Measurements from ENCODE around the gene RTN4R. TPM values are rescaled to one million over a fixed set of nuclear protein-coding genes. Genes with fewer than 3 reads are reported as not detected.

Gene RTN4R
- total RNA-seq, 1 experiment from 2014 or later = 16.3 TPM

- in situ Hi-C loops (cut with HindIII; ENCODE audit: low pct_unique_long_range_greater_than_20kb, low sequenced_read_pairs) = no loop called here
- ATAC-seq = no peak
- no peaks in the 10 kb centered on the region for H3K36me3 ChIP-seq (ENCODE audit: control insufficient read depth, insufficient read depth, low read length)
- intact Hi-C loops (cut with micrococcal nuclease; ENCODE audit: unreplicated experiment) = no loop called here
- H3K9me3 ChIP-seq (ENCODE audit: control insufficient read depth, insufficient read depth, low read depth, low read length) = no peaks in the 10 kb centered on the region
- no peak overlapping the region for H3K27ac ChIP-seq (ENCODE audit: low read length)
- no peak overlapping the region for H3K4me3 ChIP-seq (ENCODE audit: low read depth in 2 of 2, low read length in 2 of 2)
- ChIA-PET POLR2A (no interaction called here), CTCF (no interaction called here)
- BruUV-seq (replicated peaks) = no TSS peak
- no peak for DNase-seq (ENCODE audit: low read depth, low spot score)
- no peaks in the 10 kb centered on the region for H3K27me3 ChIP-seq (ENCODE audit: control insufficient read depth, insufficient read depth, low read length)
- TF ChIP-seq CTCF (IDR thresholded peaks at IDR 0.05) (no peak), POLR2AphosphoS5 (IDR thresholded peaks at IDR 0.05; ENCODE audit: low read depth, low read length) (no peak), SIN3A (IDR thresholded peaks at IDR 0.05; ENCODE audit: borderline replicate concordance, insufficient read depth, low read depth, low read length) (no peak), REST (IDR thresholded peaks at IDR 0.05; ENCODE audit: insufficient read depth in 1 of 2, low read depth in 2 of 2, low read length in 1 of 2) (no peak), TCF7L2 (IDR thresholded peaks at IDR 0.05; ENCODE audit: low read depth, low read length) (no peak)
- H3K4me1 ChIP-seq (ENCODE audit: control insufficient read depth, insufficient read depth, low read length) = no peaks in the 10 kb centered on the region
Observed at GRCh38 chr22:20218987-20219386, 49.1 kb downstream of the RTN4R start.

GRCh38 chr22:20218326-20218872 lies 49.7 kb downstream of the RTN4R start:
- intact Hi-C loops (cut with micrococcal nuclease; ENCODE audit: unreplicated experiment) (no loop called here), in situ Hi-C loops (cut with HindIII; ENCODE audit: low pct_unique_long_range_greater_than_20kb, low sequenced_read_pairs) (no loop called here)
- H3K36me3 ChIP-seq (ENCODE audit: control insufficient read depth, insufficient read depth, low read length) = no peaks in the 10 kb centered on the region
- ATAC-seq (peak; percentile 29; the same call in 1 of the 2 replicates), DNase-seq (ENCODE audit: low read depth, low spot score) (no peak)
- H3K9me3 ChIP-seq (ENCODE audit: control insufficient read depth, insufficient read depth, low read depth, low read length) = no peaks in the 10 kb centered on the region
- H3K27ac ChIP-seq (ENCODE audit: low read length) = no peak overlapping the region
- ChIA-PET CTCF (no interaction called here), POLR2A (no interaction called here)
- no peaks in the 10 kb centered on the region for H3K4me1 ChIP-seq (ENCODE audit: control insufficient read depth, insufficient read depth, low read length)
- H3K27me3 ChIP-seq (ENCODE audit: control insufficient read depth, insufficient read depth, low read length) = no peaks in the 10 kb centered on the region
- no peak overlapping the region for H3K4me3 ChIP-seq (ENCODE audit: low read depth in 2 of 2, low read length in 2 of 2)
- BruUV-seq (replicated peaks) = no TSS peak
- TF ChIP-seq POLR2AphosphoS5 (IDR thresholded peaks at IDR 0.05; ENCODE audit: low read depth, low read length) (no peak), CTCF (IDR thresholded peaks at IDR 0.05) (no peak), REST (IDR thresholded peaks at IDR 0.05; ENCODE audit: insufficient read depth in 1 of 2, low read depth in 2 of 2, low read length in 1 of 2) (no peak), SIN3A (IDR thresholded peaks at IDR 0.05; ENCODE audit: borderline replicate concordance, insufficient read depth, low read depth, low read length) (no peak)

Measured in Panc1 (cell line).